Keratinocyte (primary cell): ENCODE results near the gene AFM. TPM values are rescaled to one million over a fixed set of nuclear protein-coding genes. Genes with fewer than 3 reads are reported as not detected.

Experiments
- DNase-seq: peaks from one replicate; pipeline ENCODE4 v3.0.0-alpha.2; 2011; ENCODE audit warnings: low read depth, missing footprints, low spot score
- FAIRE-seq: peaks from 2 replicates; lab custom pipeline; 2011; peaks lifted over from hg19 to GRCh38; lab: Jason Lieb, UNC
- H2AFZ ChIP-seq: 2 replicates; pipeline ENCODE4 v1.6.0; 2012; ENCODE audit warnings: low read length, control low read depth, inconsistent platforms; ENCODE audit not compliant: control insufficient read depth
- H3K27ac ChIP-seq: 2 replicates; pipeline ENCODE4 v1.5.1; 2011; ENCODE audit warnings: low read length; ENCODE audit not compliant: control insufficient read depth, insufficient read depth
- H3K27me3 ChIP-seq: 3 replicates; pipeline ENCODE4 v1.6.0; 2011; ENCODE audit warnings: low read length; ENCODE audit not compliant: control insufficient read depth, insufficient read depth; ENCODE audit errors: extremely low read depth
- H3K36me3 ChIP-seq, 2 experiments: 2 replicates in 1 of 2; 3 replicates in 1 of 2; pipeline ENCODE4 v1.5.1; 2011; ENCODE audit warnings: low read length in 2 of 2, mild to moderate bottlenecking in 1 of 2; ENCODE audit not compliant: control insufficient read depth in 2 of 2, insufficient read depth in 2 of 2; ENCODE audit errors: extremely low read depth in 1 of 2
- H3K4me1 ChIP-seq: 3 replicates; pipeline ENCODE4 v1.5.1; 2011; ENCODE audit warnings: low read length; ENCODE audit not compliant: control insufficient read depth, insufficient read depth; ENCODE audit errors: extremely low read depth
- H3K4me2 ChIP-seq: 3 replicates; pipeline ENCODE4 v1.6.0; 2011; ENCODE audit warnings: low read depth, low read length; ENCODE audit not compliant: control insufficient read depth, insufficient read depth; ENCODE audit errors: extremely low read depth
- H3K4me3 ChIP-seq, 3 experiments: fragments of 200-600 bp in 1 of 3; sonication (generic) in 1 of 3; 2 replicates in 2 of 3; 3 replicates in 1 of 3; pipeline ENCODE4 v1.5.1; 2011 to 2016; ENCODE audit warnings: low read length in 3 of 3, mild to moderate bottlenecking in 3 of 3, control low read depth in 2 of 3, inconsistent platforms in 1 of 3, low read depth in 1 of 3, mixed read lengths in 1 of 3, mixed run types in 1 of 3, moderate library complexity in 1 of 3; ENCODE audit not compliant: control insufficient read depth in 2 of 3, insufficient read depth in 2 of 3; ENCODE audit errors: extremely low read depth in 1 of 3
- H3K79me2 ChIP-seq: 2 replicates; pipeline ENCODE4 v1.6.0; 2012; ENCODE audit warnings: low read length; ENCODE audit not compliant: control insufficient read depth, insufficient read depth
- H3K9ac ChIP-seq: 3 replicates; pipeline ENCODE4 v1.6.0; 2011; ENCODE audit warnings: low read length; ENCODE audit not compliant: control insufficient read depth, insufficient read depth; ENCODE audit errors: extremely low read depth
- H3K9me1 ChIP-seq: 3 replicates; pipeline ENCODE4 v1.6.0; 2011; ENCODE audit warnings: low read length; ENCODE audit not compliant: control insufficient read depth, insufficient read depth; ENCODE audit errors: extremely low read depth
- H3K9me3 ChIP-seq: 2 replicates; pipeline ENCODE4 v1.5.1; 2012; ENCODE audit warnings: low read depth, low read length; ENCODE audit not compliant: control insufficient read depth
- H4K20me1 ChIP-seq: 3 replicates; pipeline ENCODE4 v1.6.0; 2011; ENCODE audit warnings: low read length; ENCODE audit not compliant: control insufficient read depth, insufficient read depth; ENCODE audit errors: extremely low read depth
- CTCF ChIP-seq, 3 experiments: IDR thresholded peaks in 1 of 3; conservative IDR thresholded peaks in 1 of 3; optimal IDR thresholded peaks in 1 of 3; 2 replicates in 2 of 3; 3 replicates in 1 of 3; pipeline versions ENCODE3 to v1.5.1; 2011; ENCODE audit warnings: low read length in 3 of 3, mild to moderate bottlenecking in 3 of 3, moderate library complexity in 2 of 3, control low read depth in 1 of 3, inconsistent platforms in 1 of 3; ENCODE audit not compliant: insufficient read depth in 2 of 3; ENCODE audit errors: extremely low read depth in 1 of 3
- EZH2 ChIP-seq: IDR thresholded peaks from one replicate; pipeline ENCODE4 v1.6.1; 2012; ENCODE audit warnings: inconsistent platforms, mild to moderate bottlenecking, low read length, moderate library complexity
- dilution Hi-C: fragments of 300-500 bp; cut with MboI; formaldehyde crosslinking; loops from one replicate; pipeline ENCODE4 v1.7.0; 2020; ENCODE audit warnings: low sequenced_read_pairs; ENCODE audit not compliant: extremely low pct_ligation_motif_present
- polyA plus RNA-seq, 5 experiments: library from polyadenylated mRNA; depleted of rRNA in 3 of 5; stranded (reverse) in 3 of 5; stranded (forward) in 1 of 5; unstranded in 1 of 5; fragments of >200 nt; gene quantifications; 1 replicate in 1 of 5; 2 replicates in 3 of 5; 3 replicates in 1 of 5; pipeline versions ENCODE4 v1.2.1 to v1.2.3, GENCODE V29; 2011 to 2012; ENCODE audit warnings: missing spikeins in 2 of 5, low read depth in 1 of 5, low replicate concordance in 1 of 5

The AFM gene
- polyA plus RNA-seq, 1 donor (not counting 4 experiments of a cell fraction or from before 2014, with no cell fraction given) = not detected

DNA sequence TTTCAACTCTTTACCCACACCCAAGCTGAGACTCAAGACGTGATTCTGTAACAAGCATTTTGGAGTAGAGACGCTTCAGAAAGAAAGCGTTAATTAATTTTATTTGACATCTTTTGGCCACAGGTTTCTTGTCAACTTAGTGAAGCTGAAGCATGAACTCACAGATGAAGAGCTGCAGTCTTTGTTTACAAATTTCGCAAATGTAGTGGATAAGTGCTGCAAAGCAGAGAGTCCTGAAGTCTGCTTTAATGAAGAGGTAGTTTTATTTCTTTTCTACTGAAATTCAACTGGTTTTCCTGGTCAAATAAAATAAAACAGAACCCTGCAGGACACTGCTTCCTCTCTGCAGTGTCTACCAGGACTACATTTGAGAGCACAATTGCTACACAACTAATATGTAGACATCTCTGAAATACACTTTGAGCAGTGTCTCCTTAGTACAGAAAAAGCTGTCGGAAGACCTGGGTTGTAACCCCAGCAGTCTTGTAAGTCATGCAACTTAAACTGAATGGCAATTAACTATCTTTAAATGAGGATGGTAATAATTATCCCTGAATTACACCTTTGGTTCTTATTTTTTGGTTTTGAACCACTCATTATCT, 20.2 kb downstream of the AFM start:
- Histone ChIP-seq H3K36me3 (no peaks in the 10 kb centered on the region), H3K9ac (no peak overlapping the region), H3K9me1 (no peaks in the 10 kb centered on the region), H3K4me3 (no peak overlapping the region), H3K4me1 (peaks cover 6% of the 10 kb centered on the region), H3K79me2 (no peaks in the 10 kb centered on the region), H3K4me2 (no peak overlapping the region), H3K9me3 (no peaks in the 10 kb centered on the region), H4K20me1 (no peaks in the 10 kb centered on the region), H2AFZ (peak overlapping the region; percentile 20), H3K27ac (no peak overlapping the region), H3K27me3 (no peaks in the 10 kb centered on the region)
- TF ChIP-seq EZH2 (no peak), CTCF (optimal IDR thresholded peaks at IDR 0.05 in 1 of 3, IDR thresholded peaks at IDR 0.05 in 1 of 3, conservative IDR thresholded peaks at IDR 0.05 in 1 of 3; ENCODE audit: extremely low read depth in 1 of 3, insufficient read depth in 2 of 3, low read length in 3 of 3) (no peak)
- dilution Hi-C loops = no loop called here
- DNase-seq (no peak), FAIRE-seq (no peak)

DNA sequence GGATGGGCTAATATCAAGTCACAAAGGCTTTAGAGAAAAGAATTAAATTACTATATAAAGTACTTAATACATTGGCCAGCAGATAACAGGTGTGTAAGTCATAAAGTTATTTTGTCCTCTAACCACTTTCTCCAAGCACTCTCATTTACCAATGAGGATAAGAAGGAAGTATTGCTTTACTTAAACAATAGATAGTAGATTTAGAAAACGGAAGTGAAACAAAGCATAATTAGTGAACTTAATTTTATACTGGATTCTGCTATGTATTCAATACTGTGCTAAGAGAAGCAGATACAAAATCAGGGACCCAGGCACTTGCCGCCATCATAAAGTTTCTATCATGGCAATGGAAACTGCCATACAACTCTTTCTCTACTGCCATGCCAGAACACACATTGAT, 24.0 kb downstream of the AFM start:
- Histone ChIP-seq H3K9me3 (no peaks in the 10 kb centered on the region), H2AFZ (no peak overlapping the region), H3K36me3 (no peaks in the 10 kb centered on the region), H3K79me2 (no peaks in the 10 kb centered on the region), H4K20me1 (no peaks in the 10 kb centered on the region), H3K27me3 (no peaks in the 10 kb centered on the region), H3K4me2 (no peak overlapping the region), H3K4me1 (no peaks in the 10 kb centered on the region), H3K9ac (no peak overlapping the region), H3K27ac (no peak overlapping the region), H3K9me1 (no peaks in the 10 kb centered on the region), H3K4me3 (no peak overlapping the region)
- DNase-seq (no peak), FAIRE-seq (no peak)
- TF ChIP-seq EZH2 (no peak), CTCF (optimal IDR thresholded peaks at IDR 0.05 in 1 of 3, IDR thresholded peaks at IDR 0.05 in 1 of 3, conservative IDR thresholded peaks at IDR 0.05 in 1 of 3; ENCODE audit: extremely low read depth in 1 of 3, insufficient read depth in 2 of 3, low read length in 3 of 3) (no peak)
- dilution Hi-C loops = no loop called here
